22Rv1 (cell line): Measurements from ENCODE around the gene CRAMP1.

ENCODE experiments used
- CTCF ChIP-seq: fragments of 450-650 bp; IDR thresholded peaks from 2 replicates; pipeline ENCODE4 v1.5.1; 2017; ENCODE audit warnings: mild to moderate bottlenecking
- ZFX ChIP-seq: fragments of 450-650 bp; IDR thresholded peaks from 2 replicates; pipeline ENCODE4 v1.6.1; 2017; ENCODE audit warnings: antibody characterized with exemption, borderline replicate concordance

DNA sequence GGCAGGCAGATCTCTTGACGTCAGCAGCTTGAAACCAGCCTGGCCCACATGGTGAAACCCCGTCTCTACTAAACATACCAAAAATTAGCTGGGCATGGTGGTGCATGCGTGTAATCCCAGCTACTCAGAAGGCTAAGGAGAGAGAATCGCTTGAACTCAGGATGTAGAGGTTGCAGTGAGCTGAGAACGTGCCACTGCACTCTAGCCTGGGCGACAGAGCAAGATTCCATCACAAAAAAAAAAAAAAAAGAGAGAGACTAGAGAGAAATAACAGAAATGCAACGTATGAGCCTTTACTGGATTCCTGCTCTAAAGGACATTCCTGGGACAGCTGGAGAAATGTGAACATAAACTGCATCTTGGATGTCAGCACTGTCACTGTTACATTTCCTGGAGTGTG lies 11.1 kb upstream of the CRAMP1 start:
- TF ChIP-seq CTCF = no peak
- TF ChIP-seq ZFX = no peak
